ENCODE data around the gene WDR45B.
"Not testable (repeated sequence)": the region's sequence is repeated elsewhere in the genome, so short reads cannot be mapped to it uniquely, and the experiment has no call there.

The WDR45B gene

DNA sequence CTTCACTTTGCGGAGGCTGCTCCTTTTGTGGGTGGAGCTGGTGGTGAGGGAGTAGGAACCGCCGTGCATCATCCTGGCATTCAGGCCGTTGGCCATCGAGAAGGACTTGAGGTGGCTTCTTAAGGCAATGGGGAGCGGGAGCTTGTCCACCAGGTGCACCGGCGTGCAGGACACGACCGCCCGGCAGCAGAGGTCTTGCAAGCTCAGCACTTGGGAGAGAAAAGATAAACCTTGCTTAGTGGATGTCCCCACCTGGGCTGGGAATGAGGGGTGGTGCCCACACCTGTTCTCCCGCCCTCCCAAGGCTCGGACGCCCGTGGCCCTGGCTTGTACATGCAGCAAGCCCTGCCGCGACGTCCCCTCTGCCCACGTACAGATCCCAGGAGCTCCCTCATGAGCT lies 9.7 kb upstream of the WDR45B start:
- no peak for DNase-seq (ENCODE audit: low read depth)

DNA sequence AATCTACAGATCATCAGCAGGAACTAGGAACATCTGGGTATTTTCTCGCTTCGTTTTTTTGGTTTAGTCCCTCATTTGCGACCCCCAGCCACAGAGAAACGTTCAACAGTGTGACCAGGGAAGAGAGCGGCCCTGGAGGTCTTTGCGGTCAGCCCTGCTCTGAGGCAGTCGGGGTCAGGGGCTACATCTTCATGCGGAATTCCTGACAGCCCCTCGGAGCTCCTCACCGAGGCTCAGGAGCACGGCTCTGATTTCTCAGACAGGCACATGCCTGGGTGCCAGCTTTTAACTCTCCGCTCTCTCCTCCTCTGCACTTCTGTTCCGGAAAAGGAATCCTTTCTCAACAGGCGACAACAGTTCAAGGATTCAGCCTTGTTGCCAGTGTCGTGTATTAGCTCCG lies 8.0 kb upstream of the WDR45B start:
- DNase-seq (ENCODE audit: low read depth) = no peak

DNA sequence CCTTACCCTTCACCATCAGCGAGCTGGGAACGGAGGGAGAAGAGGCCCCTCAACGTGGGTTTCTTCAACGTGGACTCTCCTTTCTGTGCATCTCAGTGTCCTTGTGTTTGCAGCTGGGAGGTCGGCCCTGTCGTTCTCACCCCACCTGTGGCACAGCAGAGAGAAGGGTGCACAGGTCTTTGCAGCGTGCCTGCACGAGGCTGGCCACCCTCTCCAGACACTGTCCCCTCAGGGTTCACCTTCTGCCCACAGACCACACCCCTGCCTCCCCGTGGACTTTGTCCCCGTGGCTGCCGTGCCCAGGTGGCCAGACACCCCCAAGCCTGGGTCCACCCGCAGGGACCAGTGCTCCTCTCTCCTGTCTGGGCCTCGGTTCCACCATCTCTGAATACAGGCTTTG lies 7.3 kb upstream of the WDR45B start:
- no peak for DNase-seq (ENCODE audit: low read depth)

DNA sequence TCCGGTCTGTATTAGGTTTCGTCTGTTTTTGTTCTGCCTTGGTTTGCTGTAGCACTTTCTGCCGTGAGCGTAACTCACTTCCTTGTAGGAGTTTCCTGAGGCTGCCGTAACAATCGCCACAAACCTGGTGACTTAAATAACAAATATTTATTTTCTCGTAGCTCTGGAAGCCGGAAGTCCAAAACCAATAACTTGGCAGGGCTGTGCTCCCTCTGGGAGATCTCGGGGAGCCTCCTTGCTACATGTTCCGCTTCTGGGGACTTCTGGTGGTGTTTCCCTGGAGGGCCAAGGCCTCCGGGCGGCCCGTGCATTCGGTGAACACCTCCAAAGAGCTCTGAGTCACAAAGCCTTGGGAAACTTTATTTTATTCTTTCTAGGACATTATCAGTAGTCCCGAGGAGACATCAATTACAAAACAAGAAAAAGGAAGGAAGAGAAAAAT lies 6.8 kb upstream of the WDR45B start:
- DNase-seq (ENCODE audit: low read depth) = no peak

DNA sequence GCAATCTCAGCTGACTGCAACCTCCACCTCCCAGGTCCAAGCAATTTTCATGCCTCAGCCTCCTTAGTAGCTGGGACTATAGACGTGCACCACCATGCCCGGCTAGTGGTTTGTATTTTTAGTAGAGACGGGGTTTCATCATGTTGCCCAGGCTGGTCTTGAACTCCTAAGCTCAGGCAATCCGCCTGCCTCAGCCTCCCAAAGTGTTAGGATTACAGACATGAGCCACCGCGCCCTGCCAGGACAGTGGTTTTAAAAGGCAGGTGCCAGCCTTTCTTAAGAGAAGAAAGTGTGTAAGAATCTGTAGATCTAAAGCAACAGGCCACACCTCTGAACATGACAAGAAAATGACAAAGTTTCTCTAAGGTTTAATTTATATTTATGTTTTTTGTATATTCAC lies 6.4 kb upstream of the WDR45B start:
- not testable (repeated sequence) for DNase-seq (ENCODE audit: low read depth)

DNA sequence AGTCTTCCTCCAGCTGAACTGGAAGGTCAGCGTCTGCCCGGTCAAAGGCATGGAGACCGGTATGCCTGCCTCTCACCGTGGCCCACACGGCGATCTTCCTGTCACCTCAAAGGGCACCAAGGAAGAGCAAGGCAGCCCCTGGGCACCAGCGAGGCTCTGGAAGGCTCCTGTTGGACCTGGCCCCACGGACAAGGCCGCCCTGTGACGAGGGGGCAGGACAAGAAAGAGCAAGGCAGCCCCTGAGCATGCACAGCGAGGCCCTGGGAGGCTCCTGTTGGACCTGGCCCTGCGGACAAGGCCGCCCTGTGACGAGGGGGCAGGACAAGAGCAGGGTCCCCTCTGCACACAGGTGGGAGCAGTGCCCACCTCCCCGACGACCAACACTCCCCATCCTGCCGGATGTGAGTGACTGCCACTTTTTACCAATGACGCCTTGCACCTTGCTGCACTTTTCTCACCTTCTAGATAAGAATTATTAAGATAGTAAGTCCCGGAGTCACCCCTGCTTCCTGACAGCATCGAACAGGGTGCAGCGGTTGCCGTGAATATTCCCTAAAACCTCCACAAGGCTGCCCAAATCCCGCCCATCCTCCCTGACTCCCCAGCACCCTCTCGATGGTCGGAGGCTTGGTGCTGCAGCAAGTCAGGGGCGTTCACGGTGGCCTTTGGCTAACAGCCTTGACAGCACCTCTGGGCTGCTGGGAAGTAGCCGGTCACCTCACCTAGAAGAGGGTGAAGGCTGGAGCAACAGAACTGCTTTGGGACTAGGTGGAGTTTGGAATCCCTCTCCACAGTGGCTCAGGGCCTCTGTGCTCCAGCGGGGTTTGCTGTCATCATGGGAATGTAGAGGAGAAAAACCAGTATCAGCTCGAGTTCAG lies 5.6 kb upstream of the WDR45B start:
- DNase-seq (ENCODE audit: low read depth) = no peak

DNA sequence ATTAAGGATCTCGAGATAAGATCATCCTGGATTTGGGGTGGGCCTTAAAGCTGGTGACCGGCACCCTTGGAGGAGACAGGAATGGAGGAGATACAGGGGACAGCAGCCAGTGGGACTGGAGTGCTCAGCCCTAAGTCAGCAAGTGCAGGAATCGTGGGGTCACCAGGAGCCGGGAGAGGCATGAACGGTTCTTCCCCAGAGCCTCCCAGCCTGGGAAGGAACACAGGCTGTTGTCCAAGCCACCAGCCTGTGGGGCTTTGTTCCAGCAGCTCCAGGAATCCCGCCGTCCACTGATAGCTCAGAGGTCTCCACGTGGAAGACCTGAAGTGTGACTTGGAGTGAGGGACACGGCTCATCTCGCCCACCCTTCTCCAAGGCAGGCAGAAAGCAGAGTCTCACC lies 2.5 kb upstream of the WDR45B start:
- DNase-seq (ENCODE audit: low read depth) = no peak

DNA sequence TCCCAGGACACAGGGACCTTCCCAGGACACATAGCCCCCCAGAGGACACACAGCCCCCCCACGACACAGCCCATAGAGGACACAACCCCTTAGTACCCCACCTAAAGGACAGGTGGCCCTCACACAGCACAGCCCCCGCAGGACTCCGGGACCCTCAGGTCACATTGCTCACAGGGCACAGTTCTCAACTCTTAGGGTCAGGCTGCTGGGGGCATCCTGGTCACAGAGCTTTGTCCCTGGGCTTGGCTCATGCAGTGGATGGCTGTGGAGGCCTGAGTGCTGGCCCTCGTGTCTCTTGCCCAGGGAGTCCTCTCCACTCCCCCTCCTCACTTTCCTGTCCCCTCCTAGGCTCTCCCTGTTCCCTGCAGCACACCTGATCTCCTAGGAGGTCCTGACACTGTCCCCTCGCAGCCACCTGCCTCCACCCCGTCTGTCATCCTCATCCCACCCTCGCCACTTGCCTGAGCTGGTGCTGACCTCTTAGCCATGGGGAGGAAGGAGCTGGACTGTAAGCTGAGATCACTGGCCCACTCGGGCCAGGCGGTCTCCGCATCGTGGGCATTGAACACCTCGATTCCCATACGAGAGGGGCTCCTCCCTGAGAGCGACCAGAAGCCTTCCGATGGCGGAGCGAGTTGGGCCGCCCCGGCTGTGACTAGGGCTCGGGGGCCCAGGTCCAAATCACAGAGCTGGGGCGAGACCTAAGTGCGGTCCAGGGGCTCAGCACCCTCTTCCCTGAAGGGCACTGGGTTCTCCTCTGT lies 1.4 kb upstream of the WDR45B start:
- no peak for DNase-seq (ENCODE audit: low read depth)

DNA sequence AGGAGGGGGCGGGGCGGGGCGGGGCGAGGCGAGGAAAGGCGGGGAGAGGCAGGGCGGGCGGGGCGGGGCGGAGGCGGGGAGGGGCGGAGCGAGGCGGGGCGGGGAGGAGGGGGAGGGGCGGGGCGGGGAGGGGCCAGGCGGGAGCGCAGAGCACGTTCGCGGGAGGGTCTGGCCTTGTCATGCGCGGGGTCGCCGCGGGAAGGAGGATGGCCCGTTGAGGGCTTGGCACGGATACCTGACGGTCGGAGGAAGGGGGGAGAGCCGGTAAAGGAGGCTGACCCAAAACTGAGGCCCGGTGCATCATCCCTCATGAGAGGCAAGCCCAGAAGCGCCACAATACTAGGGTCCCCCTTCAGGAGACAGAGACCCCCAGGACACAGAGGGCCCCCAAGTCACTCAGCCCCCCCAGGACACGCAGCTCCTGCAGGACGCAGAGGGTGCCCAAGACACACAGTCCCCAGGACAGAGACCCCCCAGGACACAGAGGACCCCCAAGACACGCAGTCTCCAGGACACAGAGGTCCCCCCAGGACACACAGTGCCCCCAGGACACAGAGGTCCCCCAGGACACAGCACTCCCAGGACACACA lies 593 bp upstream of the WDR45B start:
- DNase-seq (ENCODE audit: low read depth) = no peak

DNA sequence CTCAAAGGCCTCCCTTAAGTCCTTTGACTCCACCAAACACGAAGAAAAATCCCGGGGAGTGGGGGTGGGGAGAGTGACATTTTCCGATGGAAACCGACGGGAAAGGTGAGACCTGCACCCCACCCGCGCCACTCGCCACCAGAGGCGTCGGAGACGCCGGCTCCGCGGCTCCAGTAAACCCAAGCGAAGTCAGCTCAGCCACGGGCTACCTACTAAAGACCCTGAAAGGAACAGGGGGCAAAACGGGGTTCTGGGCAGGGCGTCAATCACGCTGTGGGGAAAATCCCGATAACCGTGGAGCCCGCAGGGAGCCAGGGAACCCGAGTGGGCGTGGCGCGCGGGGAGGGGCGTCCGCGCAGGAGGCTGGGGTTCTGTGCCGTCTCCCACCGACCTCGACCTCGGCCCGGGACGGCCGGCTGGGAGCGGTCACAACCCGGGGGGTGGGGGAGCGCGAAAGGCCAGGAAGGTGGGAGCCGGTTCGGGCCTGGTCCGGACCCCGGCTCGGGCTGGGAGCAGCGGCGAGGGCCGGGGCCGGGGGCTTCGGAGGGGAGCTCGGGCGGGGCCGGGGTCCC lies 565 bp downstream of the WDR45B start:
- DNase-seq (ENCODE audit: low read depth) = peak; percentile 23

DNA sequence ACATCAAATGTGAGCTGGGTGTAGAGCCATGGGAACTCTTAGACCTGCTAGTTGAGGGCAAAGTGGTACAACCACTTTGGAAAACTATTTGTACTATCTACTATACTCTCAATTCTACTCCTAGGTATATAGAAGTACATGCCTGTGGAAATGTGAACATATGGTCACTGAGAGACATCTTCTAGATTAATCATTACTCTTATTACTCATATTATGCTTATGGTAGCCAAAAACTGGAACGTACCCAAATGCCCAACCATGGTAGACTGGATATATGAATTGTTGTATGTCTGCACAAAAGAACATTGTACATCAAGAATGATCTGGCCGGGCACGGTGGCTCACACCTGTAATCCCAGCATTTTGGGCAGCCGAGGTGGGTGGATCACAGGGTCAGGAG lies 2.7 kb downstream of the WDR45B start:
- no peak for DNase-seq (ENCODE audit: low read depth)

DNA sequence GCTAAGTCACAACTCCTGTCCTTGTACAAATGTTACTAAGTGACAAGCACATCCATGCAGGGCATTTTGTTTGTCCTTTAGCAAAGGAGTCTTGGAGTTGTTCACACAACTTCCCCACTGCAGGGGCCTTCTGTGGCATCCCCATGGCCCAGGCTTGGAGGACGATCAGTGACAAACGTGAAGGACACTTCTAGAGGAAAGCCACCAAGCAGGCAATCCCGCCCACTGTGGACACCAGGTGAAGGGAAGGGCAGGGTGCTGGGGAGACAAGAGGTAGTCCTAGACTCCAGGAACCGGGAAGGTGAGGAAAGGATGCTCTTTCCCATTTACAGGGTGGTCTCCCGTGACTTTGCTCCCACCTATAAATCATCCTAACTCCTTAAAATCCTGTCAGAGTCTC lies 4.1 kb downstream of the WDR45B start:
- DNase-seq (ENCODE audit: low read depth) = no peak

DNA sequence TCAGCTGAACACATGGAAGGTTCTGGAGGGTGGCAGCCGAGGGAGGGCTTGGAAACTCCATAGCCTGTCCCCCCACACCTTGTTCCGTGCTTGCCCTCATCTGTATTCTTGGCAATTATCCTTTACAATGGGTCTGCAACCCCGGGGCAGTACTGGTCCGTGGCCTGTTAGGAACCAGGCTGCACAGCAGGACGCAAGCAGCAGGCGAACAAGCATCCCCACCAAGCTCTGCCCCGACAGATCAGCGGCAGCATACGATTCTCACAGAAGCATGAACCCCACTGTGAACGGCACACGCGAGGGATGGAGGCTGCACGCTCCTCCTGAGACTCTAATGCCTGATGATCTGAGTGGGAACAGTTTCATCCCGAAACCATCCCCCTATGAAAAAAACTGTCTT lies 6.2 kb downstream of the WDR45B start:
- no peak for DNase-seq (ENCODE audit: low read depth)

DNA sequence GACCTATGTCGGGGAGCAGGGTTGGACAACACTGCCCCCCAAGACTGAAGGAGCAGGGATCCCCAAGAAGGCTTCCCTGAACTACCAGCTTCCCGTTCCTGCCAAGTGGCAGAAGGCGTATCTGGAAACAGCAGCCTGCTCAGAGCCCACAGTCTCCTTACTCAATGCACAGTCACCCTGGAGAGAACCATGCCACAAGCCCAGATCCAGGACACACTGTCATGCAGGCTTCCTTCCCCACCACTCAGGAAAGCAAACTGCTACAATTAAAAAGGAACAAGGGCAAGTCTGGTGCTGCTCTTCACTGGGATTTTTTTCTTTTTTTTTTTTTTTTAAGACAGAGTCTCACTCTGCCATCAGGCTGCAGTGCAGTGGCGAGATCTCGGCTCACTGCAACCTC lies 8.2 kb downstream of the WDR45B start:
- no peak for DNase-seq (ENCODE audit: low read depth)

DNA sequence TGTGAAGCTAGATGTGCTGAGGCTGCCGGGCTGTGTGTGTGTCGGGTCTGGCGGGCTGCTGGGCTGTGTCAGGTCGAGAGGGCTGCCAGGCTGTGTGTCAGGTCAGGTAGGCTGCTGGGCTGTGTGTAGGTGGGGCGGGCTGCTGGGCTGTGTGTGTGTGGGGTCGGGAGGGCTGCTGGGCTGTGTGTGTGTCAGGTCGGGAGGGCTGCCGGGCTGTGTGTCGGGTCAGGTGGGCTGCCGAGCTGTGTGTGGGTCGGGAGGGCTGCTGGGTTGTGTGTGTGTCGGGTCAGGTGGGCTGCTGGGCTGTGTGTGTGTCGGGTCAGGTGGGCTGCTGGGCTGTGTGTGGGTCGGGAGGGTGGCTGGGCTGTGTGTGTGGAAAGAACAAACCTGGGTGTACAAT lies 8.6 kb downstream of the WDR45B start:
- DNase-seq (ENCODE audit: low read depth) = no peak

DNA sequence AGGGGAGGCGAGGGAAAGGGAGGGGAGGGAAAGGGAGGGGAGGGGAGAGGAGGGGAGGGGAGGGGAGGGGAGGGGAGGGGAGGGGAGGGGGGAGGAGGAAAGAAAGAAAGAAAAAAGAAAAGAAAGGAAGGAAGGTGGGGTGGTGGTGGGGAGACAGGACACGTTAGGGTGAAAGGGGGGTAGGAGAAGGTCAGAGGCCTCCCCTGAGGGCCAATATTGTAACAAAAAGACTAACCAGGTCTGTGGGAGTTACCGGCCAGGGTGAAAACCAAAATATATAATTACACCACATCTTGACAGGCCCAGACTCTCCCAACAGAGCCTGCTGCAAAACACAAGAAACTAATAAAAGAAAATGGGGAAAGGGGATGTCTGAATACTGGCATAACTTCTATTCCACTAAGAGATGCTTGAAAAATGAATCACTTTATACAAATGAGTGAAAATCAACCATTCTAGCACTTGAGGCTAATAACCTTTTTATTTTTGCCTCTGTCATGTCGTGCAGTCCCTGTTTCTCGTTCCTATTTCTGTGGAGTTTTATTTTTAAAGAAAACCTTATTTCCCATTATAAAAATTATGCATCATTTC lies 10.0 kb downstream of the WDR45B start:
- DNase-seq (ENCODE audit: low read depth) = no peak

DNA sequence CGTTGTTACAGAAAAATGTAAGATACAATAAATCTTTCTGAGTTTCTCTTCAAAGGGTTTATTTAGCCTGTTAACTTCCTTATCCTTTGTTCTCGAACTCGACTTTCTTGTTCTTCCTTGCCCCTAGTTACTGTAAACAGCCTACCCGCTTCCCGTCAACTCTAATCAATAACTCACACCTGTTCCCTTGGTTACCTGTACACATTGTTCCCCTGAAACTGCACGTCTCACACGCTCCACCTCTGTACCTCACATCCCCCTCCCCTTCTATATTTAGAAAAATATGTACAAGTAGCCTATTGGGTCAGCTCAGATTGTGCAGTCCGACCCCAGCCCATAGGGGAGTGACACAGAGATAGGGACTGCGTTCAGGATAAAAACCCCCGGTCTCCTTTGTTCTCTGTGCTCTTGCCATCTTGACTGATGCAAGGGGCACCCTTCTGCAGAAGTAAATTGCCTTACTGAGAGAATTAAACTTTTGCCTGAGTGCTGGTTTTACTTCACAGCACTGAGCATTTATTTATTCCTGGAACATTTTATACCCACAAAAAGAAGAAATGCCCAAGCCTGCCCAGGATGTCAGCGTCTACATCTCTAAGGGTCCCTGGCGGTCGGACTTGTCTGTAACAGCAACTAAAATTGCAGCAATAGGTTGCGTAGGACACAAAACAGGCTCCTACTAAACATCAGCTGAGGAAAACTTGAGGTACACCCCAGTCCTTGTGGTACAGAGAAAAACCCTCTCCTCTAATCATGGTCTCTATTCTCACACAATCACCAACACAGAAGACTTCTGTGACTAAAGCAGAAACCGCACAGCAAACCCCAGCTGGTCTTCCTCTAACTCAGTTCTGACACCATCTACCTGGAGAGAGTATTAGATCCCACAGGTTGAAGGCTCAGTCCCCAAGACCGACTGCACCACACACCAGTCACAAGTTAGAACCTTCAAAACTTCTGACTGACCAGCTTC lies 11.3 kb downstream of the WDR45B start:
- DNase-seq (ENCODE audit: low read depth) = no peak

DNA sequence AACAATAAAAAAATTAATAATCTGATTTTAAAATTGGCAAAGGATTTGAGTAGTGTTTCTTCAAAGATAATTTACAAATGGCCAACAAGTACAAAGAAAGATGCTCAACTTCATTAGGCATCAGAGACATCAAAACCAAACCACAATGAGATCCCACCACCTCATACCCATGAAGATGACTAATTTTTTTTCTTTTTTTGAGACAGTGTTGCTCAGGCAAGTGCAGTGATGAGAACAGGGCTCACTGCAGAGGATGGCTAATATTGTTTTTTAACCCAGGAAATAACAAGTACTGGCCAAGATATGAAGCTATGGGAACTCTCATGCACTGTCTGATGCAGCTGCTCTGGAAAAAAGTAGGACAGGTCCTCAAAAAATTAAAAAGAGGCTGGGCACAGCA lies 14.9 kb downstream of the WDR45B start:
- no peak for DNase-seq (ENCODE audit: low read depth)

DNA sequence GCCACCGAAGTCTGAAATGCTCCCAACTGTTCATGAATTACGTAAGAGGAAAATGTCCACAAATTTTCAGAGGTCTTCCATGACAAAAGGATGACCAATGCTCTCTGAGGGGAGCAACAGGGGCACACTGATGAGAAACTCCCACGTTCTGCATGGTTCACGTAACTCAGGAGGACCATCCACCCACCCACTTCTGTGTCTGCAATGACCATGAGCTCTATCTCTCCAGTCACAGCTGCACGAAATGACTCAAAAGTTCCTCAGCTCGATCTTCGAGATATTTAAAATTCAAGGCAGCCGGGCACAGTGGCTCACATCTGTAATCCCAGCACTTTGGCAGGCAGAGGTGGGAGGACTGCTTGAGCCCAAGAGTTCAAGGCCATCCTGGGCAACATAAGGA lies 15.8 kb downstream of the WDR45B start:
- DNase-seq (ENCODE audit: low read depth) = no peak

DNA sequence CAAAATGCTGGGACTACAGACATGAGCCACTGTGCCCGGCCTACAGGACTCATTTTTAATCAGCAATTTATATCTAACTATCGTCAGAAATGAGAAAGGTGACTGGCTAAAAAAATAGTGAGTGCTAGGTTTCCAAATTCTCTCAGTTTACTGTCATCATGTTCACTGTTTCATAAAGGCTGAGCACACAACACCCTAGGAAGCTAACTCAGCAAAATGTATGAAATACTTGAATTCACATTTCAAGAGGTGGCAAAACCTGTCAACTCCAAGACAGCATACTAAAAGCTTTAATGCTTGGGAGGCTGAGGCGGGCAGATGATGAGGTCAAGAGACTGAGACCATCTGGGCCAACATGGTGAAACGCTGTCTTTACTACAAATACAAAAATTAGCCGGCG lies 16.7 kb downstream of the WDR45B start:
- no peak for DNase-seq (ENCODE audit: low read depth)

DNA sequence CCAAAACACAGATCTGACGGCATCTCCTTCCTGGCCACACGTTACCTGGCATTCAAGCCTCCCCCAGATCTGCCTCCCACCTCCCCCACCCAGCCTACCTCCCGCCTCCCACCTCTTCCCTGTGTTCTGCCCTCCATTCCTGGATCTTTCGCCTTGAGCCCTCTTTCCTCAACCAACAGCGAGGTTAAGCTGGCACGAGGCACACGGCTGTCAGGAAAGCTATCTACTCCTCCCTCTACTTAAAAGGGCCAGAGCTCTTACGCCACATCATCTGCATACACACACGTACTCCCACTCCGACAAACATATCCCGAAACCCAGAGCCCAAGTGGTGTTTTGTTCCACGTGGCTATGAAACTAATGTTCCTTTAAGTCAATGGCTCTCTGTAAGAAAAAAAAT lies 18.0 kb downstream of the WDR45B start:
- DNase-seq (ENCODE audit: low read depth) = no peak

Measured in stimulated activated CD8-positive, alpha-beta memory T cell treated with anti-CD3 and anti-CD28 coated beads, Interleukin-12 subunit alpha, Interleukin-12 subunit beta, amount 100 ng/mL, for 1 hour (primary cell).